Nephron progenitor cell (in vitro differentiated cells): ENCODE data around the gene CLRN3.

Source experiments
- DNase-seq: peaks from one replicate; pipeline ENCODE4 v3.0.0; 2021
- H3K27ac Mint-ChIP-seq: 2 replicates; pipeline ENCODE4 v1.8.0; 2021; ENCODE audit warnings: mild to moderate bottlenecking, moderate library complexity, mixed read lengths
- H3K27me3 Mint-ChIP-seq: 2 replicates; pipeline ENCODE4 v1.8.0; 2021; ENCODE audit warnings: mild to moderate bottlenecking, low read depth, mixed read lengths; ENCODE audit not compliant: poor library complexity
- H3K36me3 Mint-ChIP-seq: 2 replicates; pipeline ENCODE4 v1.8.0; 2021; ENCODE audit warnings: low read depth, mixed read lengths
- H3K4me1 Mint-ChIP-seq: 2 replicates; pipeline ENCODE4 v1.8.0; 2021; ENCODE audit warnings: mixed read lengths
- H3K4me3 Mint-ChIP-seq: 2 replicates; pipeline ENCODE4 v1.8.0; 2021; ENCODE audit warnings: mild to moderate bottlenecking, moderate library complexity, mixed read lengths
- H3K9me3 Mint-ChIP-seq: 2 replicates; pipeline ENCODE4 v1.8.0; 2021; ENCODE audit warnings: mild to moderate bottlenecking, moderate library complexity, mixed read lengths
- CTCF ChIP-seq: fragments of 200-600 bp; sonication (generic); IDR thresholded peaks from 2 replicates; pipeline ENCODE4 v1.5.0; 2021; ENCODE audit warnings: antibody characterized with exemption

CLRN3 gene, protein sequence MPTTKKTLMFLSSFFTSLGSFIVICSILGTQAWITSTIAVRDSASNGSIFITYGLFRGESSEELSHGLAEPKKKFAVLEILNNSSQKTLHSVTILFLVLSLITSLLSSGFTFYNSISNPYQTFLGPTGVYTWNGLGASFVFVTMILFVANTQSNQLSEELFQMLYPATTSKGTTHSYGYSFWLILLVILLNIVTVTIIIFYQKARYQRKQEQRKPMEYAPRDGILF

GRCh38 chr10:127892743-127893142 lies at the start of gene CLRN3:
Gene CLRN3, minus strand, starts transcription at chr10:127892941. Its CDS starts 157 bp downstream, at chr10:127892784.
- TF ChIP-seq CTCF: no peak
- Mint-ChIP-seq H3K4me3 (no peak within 1 kb of the TSS), H3K27ac (no peak within 1 kb of the TSS), H3K9me3 (no peaks in the 10 kb centered on the region), H3K4me1 (no peaks in the 10 kb centered on the region), H3K36me3 (no peaks in the 10 kb centered on the region), H3K27me3 (peaks cover 37% of the 10 kb centered on the region)
- no peak for DNase-seq

- DNase-seq: no peak
- H3K4me1 Mint-ChIP-seq: peaks cover 6% of the 10 kb centered on the region
- no peak overlapping the region for H3K27ac Mint-ChIP-seq
- H3K4me3 Mint-ChIP-seq: no peak overlapping the region
- no peaks in the 10 kb centered on the region for H3K36me3 Mint-ChIP-seq
- H3K27me3 Mint-ChIP-seq: peaks cover 23% of the 10 kb centered on the region
- TF ChIP-seq CTCF: no peak
- no peaks in the 10 kb centered on the region for H3K9me3 Mint-ChIP-seq
Measured at GRCh38 chr10:127940866-127941640, 48.3 kb upstream of the CLRN3 start.

- no peak for DNase-seq
- Mint-ChIP-seq H3K27me3 (peaks cover 23% of the 10 kb centered on the region), H3K4me3 (no peak overlapping the region), H3K36me3 (no peaks in the 10 kb centered on the region), H3K9me3 (no peaks in the 10 kb centered on the region), H3K27ac (no peak overlapping the region), H3K4me1 (peaks cover 6% of the 10 kb centered on the region)
- no peak for TF ChIP-seq CTCF
Measured at GRCh38 chr10:127939786-127940330, 47.1 kb upstream of the CLRN3 start.

DNA sequence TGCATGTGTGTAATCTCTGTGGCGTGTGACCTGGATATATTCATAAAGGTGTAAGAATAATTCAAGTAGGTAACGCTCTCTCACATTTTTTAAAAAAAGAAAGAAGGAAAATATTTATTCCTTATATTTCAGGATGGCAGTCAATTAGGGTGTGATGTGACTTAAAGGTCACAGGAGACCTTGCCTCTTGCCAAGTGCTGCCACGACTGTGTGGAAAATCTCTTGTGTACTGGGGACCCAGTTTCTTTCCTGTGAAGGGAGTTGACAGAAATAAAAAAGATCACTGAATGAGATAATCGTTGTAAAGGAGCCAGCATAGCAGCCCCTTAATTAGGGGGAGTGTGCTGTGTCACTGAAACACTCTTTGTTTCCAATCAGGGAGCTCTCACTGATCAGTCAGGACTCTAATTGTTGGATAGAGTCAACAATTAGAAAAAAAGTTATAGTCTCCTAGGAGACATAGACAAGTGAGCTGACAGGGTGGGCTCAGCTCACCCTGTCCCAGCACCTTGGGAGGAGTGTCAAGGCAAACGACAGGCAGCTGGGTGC lies 45.2 kb upstream of the CLRN3 start:
- H3K36me3 Mint-ChIP-seq: no peaks in the 10 kb centered on the region
- no peak overlapping the region for H3K4me3 Mint-ChIP-seq
- H3K9me3 Mint-ChIP-seq: peaks cover 3% of the 10 kb centered on the region
- peaks cover 6% of the 10 kb centered on the region for H3K4me1 Mint-ChIP-seq
- peak overlapping the region; percentile 7 for H3K27ac Mint-ChIP-seq
- H3K27me3 Mint-ChIP-seq: peaks cover 26% of the 10 kb centered on the region
- DNase-seq: no peak
- TF ChIP-seq CTCF: no peak

DNA sequence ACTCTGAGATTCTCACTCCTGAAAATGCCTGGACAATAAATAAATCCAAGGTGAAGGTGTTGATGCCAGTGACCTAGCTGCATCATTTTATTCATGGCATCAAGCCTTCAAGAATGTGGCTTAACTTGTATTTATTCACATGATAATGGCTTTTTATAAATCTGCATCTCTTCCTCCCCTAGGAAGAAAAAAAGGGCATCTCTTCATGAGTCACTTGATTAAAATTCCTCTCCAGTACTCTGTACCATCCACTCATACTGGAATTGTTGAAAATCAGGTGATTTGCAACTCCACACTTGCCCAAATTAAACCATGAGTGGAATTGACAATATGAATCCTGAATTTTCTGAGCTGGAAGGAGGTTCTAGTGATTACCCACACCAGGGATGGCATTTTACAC lies 44.3 kb upstream of the CLRN3 start:
- DNase-seq: no peak
- Mint-ChIP-seq H3K9me3 (peaks cover 6% of the 10 kb centered on the region), H3K4me3 (no peak overlapping the region), H3K27me3 (peaks cover 27% of the 10 kb centered on the region), H3K27ac (no peak overlapping the region), H3K36me3 (no peaks in the 10 kb centered on the region), H3K4me1 (no peaks in the 10 kb centered on the region)
- no peak for TF ChIP-seq CTCF
